HCT116 (cell line): ENCODE data around the gene CASP8.

ENCODE experiments used
- CTCF ChIP-seq, 3 experiments: fragments of 200-600 bp in 1 of 3; sonication (generic) in 1 of 3; IDR thresholded peaks in 2 of 3; conservative IDR thresholded peaks in 1 of 3; 2 replicates each; pipeline ENCODE4 v1.5.1; 2012 to 2017; ENCODE audit warnings: low read depth in 2 of 3, low read length in 2 of 3, antibody characterized with exemption in 1 of 3, borderline replicate concordance in 1 of 3, control low read depth in 1 of 3, mild to moderate bottlenecking in 1 of 3, mixed read lengths in 1 of 3, mixed run types in 1 of 3, moderate library complexity in 1 of 3; ENCODE audit not compliant: insufficient read depth in 1 of 3
- ELF1 ChIP-seq: IDR thresholded peaks from 2 replicates; pipeline ENCODE4 v1.6.1; 2012; ENCODE audit warnings: low read depth, borderline replicate concordance
- EZH2 ChIP-seq: fragments of 200-600 bp; sonication (generic); IDR thresholded peaks from 2 replicates; pipeline ENCODE4 v1.6.1; 2017; ENCODE audit warnings: antibody characterized with exemption, mixed run types
- EZH2phosphoT487 ChIP-seq: fragments of 200-600 bp; IDR thresholded peaks from 2 replicates; pipeline ENCODE4 v1.6.1; 2018; ENCODE audit warnings: antibody characterized with exemption, borderline replicate concordance
- POLR2A ChIP-seq: IDR thresholded peaks from 2 replicates; pipeline ENCODE4 v1.7.0; 2011; ENCODE audit warnings: borderline replicate concordance; ENCODE audit not compliant: insufficient read depth, insufficient read length; ENCODE audit errors: extremely low read depth
- SP1 ChIP-seq: IDR thresholded peaks from 2 replicates; pipeline ENCODE4 v1.6.1; 2012; ENCODE audit warnings: low read depth
- ZFX ChIP-seq: fragments of 450-650 bp; IDR thresholded peaks from 2 replicates; pipeline ENCODE4 v1.6.1; 2017
- TF ChIP-seq, protein P1 (sequence below): IDR thresholded peaks from 2 replicates; pipeline ENCODE4 v1.6.1; 2012; ENCODE audit warnings: low read depth

- no peak for TF ChIP-seq CTCF (IDR thresholded peaks at IDR 0.05 in 2 of 3, conservative IDR thresholded peaks at IDR 0.05 in 1 of 3; ENCODE audit: borderline replicate concordance in 1 of 3, insufficient read depth in 1 of 3, low read depth in 2 of 3, low read length in 2 of 3)
- TF ChIP-seq EZH2: no peak
- no peak for TF ChIP-seq POLR2A
- TF ChIP-seq ZFX: no peak
- TF ChIP-seq, protein P1, sequence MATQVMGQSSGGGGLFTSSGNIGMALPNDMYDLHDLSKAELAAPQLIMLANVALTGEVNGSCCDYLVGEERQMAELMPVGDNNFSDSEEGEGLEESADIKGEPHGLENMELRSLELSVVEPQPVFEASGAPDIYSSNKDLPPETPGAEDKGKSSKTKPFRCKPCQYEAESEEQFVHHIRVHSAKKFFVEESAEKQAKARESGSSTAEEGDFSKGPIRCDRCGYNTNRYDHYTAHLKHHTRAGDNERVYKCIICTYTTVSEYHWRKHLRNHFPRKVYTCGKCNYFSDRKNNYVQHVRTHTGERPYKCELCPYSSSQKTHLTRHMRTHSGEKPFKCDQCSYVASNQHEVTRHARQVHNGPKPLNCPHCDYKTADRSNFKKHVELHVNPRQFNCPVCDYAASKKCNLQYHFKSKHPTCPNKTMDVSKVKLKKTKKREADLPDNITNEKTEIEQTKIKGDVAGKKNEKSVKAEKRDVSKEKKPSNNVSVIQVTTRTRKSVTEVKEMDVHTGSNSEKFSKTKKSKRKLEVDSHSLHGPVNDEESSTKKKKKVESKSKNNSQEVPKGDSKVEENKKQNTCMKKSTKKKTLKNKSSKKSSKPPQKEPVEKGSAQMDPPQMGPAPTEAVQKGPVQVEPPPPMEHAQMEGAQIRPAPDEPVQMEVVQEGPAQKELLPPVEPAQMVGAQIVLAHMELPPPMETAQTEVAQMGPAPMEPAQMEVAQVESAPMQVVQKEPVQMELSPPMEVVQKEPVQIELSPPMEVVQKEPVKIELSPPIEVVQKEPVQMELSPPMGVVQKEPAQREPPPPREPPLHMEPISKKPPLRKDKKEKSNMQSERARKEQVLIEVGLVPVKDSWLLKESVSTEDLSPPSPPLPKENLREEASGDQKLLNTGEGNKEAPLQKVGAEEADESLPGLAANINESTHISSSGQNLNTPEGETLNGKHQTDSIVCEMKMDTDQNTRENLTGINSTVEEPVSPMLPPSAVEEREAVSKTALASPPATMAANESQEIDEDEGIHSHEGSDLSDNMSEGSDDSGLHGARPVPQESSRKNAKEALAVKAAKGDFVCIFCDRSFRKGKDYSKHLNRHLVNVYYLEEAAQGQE: no peak
- TF ChIP-seq EZH2phosphoT487: no peak
- TF ChIP-seq ELF1: no peak
- no peak for TF ChIP-seq SP1
These were observed 6.3 kb downstream of the CASP8 start for GRCh38 chr2:201266629-201267028.
